NCI-H748 (cell line): Measurements from ENCODE around the gene CERKL.
A peak's percentile ranks its signal among the peaks of the same experiment; 100 is the strongest.

ENCODE experiments used
- DNase-seq: peaks from one replicate; lab custom pipeline; 2025; ENCODE audit not compliant: unreplicated experiment; lab: John Stamatoyannopoulos, UW

CERKL gene

GRCh38 chr2:181678861-181679543 is 22.1 kb upstream of the CERKL start:
- DNase-seq: no peak

DNA sequence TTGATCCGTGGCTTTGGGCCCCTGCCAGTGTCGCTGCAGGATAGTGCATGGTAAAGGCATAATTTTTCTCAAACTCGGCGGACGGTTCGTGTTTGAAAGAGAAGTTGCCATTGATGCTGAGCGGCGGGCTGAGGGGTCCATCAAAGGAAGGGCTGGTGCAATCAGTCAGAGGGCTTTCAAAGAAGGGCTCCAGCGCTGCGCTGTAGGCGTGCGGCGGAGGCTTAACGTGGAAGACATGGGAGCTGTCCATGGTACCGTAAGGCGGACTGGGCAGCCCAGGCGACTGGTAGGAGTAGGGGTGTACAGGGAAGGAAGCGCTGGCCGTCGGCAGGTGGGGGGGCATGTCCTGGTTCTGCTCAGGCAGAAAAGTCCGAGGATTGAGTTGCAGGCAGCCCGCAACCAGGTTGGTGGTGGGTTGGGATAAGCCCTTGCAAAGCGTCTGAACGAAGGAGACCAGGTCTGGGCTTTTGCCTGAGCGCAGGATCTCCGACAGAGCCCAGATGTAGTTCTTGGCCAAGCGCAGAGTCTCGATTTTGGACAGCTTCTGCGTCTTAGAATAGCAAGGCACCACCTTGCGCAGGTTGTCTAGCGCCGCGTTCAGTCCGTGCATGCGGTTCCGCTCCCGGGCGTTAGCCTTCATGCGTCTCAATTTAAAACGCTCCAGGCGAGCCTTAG is 21.1 kb upstream of the CERKL start:
- no peak for DNase-seq

DNA sequence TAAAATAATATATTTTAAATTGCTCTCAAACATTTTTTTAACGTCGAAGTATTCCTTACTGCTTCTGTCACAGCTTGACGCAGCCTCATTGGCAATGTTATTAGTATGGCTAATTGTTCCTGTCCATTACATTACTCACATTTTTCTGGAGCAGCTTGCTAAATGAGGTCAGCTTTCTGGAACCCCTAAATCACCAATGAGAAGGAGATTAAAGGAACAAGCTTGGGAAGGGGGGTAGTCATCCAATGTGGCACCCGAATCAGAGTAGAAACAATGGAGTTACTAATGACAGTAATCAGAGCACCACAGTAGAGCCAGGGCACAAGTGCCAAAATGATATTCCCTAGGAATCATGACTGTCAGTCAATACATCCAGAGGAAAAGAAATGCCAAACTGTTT is 18.3 kb upstream of the CERKL start:
- peak; percentile 39 for DNase-seq

DNA sequence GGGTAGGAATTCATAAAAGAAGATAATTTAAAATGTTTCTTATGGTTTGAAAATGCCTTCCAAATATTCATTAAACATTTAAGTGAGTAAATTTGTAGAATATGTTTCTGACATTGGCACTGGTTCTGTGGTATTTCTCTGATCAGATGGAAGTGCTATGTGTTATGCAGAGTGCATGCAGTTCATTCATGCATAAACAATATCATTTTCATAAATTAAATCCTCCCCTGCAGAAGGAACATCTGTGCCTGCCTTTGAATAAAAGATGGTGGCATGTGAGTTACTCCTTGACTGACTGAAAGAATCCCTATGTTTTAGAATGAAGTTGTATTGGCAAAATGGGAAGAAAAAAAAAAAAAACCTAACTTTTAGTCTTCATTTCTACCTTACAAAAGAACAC is 17.6 kb upstream of the CERKL start:
- no peak for DNase-seq

GRCh38 chr2:181673173-181673572 is 16.3 kb upstream of the CERKL start:
- peak; percentile 96 for DNase-seq

DNA sequence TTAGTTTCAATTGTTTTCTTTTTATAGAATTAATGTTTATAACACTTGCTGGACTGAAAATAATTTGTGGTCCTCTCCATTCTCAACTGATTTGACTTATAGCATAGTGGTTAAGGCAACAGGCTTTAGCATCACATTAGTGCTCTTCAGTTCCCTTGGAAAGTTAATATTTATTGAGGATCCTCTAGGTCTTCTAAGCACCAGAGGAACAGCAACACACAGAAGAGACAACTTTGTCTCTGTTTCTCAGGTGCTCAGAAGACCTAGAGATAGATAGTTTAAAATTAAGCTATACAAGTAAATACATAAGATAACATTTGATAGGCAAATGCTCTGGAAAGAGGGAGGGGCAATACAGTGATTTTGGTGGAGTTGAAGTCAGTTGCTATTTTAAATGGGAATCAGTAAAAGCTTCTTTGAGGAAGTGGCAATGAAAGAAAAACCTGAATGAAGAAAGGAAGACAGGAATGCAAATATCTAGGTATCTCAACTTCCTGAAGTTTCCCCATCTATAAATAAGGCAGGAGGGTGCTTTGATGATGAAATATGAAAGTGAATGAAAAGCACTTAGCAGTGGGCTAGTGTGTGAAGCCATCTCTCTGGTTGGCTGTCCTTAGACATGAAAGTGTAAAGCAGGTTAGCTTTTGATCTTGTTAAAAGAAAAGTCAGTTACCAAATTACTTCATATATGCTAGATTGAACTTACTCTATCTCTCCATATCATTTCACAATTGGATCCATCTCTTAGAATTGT is 15.5 kb upstream of the CERKL start:
- DNase-seq: no peak

DNA sequence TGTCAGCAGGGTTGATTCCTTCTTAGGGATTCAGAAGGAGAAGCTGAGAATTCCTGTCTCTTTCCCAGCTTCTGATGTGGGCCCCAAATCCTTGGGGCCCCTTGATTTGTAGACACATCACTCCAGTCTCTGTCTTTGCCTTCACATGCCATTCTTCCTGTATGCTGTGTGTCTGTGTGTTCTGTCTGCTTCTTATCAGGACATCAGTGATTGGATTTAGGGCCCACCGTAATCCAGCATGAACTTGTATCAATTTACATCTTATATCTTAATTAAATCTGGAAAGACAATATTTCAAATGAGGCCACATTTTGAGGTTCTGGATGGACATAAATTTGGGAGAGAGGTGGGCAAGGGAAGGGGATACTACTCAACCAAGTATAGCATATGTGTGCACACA is 13.7 kb upstream of the CERKL start:
- DNase-seq: no peak

- no peak for DNase-seq
Measured at GRCh38 chr2:181667234-181667633, 10.3 kb upstream of the CERKL start.

- peak; percentile 24 for DNase-seq
Measured at GRCh38 chr2:181662287-181662686, 5.4 kb upstream of the CERKL start.

DNA sequence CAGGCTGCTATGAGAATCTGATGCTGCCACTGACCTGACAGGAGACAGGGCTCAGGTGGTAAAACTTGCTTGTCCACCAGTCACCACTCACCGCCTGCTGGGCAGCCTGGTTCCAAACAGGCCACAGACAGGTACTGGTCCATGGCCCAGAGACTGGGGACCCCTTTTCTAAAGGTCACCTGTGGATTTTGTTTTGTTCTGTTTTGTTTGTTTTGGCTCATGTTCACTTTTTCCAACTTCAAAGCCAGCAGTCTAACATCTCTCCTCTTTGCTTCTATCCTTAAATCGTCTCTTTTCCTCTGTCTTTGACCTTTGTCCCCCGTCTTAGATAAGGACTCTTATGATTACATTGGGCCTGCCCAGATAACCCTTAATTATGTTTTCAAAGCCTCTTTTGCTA is 3.3 kb upstream of the CERKL start:
- DNase-seq: peak; percentile 92

GRCh38 chr2:181658444-181658843 is 1.5 kb upstream of the CERKL start:
- peak; percentile 96 for DNase-seq

- DNase-seq: peak; percentile 56
Measured at GRCh38 chr2:181657379-181657778, 474 bp upstream of the CERKL start.

DNA sequence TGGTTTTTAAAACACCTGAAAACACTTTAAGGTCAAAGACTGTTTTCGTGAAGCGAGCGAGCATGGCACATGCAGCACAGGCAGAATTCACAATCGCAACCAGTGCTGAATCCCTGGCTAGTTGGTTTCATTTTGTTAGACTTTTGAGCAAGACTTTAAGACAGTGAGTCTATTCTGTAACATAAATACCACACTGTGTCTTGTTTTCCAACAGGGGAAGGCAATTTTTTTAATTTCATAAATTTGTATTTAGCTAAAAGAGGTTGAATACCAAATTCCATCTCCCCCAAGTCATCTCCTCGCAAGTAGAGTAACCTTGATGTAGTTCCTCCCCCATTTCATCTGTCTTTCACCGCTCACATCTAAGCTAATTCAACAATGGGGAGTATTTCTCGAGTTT is 1.4 kb downstream of the CERKL start:
- peak; percentile 73 for DNase-seq

GRCh38 chr2:181649436-181649979 is 7.4 kb downstream of the CERKL start:
- no peak for DNase-seq

GRCh38 chr2:181648478-181649155 is 8.3 kb downstream of the CERKL start:
- DNase-seq: peak; percentile 29

DNA sequence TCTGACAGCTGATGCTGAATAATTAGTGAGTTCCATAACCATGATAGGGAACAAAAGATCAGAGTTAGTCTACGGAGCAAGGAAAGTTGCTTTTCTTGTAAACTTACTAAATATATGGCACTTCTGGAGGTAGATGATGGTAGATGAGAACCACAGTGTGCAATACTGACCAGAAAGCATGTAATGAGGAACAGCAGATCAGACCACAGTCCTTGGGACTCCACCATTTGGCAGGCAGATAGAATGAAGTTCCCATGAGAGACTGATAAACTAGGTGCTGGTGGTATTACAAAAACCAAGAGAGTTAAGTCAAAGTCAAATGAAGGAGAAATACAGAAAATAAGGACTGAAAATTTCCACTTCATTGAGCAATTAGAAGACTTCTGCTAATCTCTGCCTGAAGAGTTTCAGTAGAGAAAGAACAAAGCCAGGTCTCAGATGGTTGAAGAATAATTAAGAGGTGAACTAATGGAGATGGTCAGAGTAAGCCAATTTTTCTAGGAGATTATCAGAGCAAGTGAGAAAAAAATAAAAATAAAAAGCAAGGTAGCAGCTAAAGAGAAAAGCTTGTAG is 10.4 kb downstream of the CERKL start:
- no peak for DNase-seq

- no peak for DNase-seq
Measured at GRCh38 chr2:181643151-181643550, 13.8 kb downstream of the CERKL start.

DNA sequence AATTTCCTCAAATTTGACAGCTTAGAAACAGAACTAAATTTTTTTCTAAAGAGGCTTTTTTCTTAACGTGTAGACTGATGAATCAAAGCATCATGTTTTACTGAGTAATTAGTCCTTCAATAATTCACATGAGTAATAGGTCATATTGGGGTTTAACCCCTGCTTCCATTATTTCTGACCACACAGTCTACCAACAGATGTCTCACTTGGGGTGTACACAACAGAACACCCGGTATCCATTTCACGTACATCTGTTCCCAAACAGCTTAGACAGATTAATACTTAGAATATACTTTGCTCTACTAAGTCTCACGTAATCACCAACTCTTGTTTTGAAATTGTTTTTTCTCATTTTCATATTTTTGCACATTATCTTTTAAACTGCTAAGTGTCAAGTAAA is 14.8 kb downstream of the CERKL start:
- DNase-seq: no peak

GRCh38 chr2:181639686-181640085 is 17.2 kb downstream of the CERKL start:
- no peak for DNase-seq

- no peak for DNase-seq
Measured at GRCh38 chr2:181632733-181633401, 24.0 kb downstream of the CERKL start.
